NCI-H2196 treated with DMSO at 0.1 percent for 48 hours (cell line): ENCODE results near the gene VAMP2.

Experiments used
- DNase-seq: peaks from one replicate; lab custom pipeline; 2025; ENCODE audit not compliant: unreplicated experiment; lab: John Stamatoyannopoulos, UW

The VAMP2 gene

DNA sequence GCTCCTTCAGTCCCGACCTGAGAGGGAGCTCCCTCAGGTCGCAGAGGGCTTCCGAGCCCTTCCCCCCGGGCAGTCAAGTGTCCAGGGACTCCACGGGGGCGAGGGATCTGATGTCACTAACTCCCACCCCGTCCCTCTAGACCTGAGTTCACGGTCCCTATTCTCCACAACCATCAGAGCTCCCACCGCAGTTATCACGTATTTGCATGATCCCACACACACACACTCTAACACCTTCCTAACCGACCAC is 6.8 kb downstream of the VAMP2 start:
- no peak for DNase-seq

DNA sequence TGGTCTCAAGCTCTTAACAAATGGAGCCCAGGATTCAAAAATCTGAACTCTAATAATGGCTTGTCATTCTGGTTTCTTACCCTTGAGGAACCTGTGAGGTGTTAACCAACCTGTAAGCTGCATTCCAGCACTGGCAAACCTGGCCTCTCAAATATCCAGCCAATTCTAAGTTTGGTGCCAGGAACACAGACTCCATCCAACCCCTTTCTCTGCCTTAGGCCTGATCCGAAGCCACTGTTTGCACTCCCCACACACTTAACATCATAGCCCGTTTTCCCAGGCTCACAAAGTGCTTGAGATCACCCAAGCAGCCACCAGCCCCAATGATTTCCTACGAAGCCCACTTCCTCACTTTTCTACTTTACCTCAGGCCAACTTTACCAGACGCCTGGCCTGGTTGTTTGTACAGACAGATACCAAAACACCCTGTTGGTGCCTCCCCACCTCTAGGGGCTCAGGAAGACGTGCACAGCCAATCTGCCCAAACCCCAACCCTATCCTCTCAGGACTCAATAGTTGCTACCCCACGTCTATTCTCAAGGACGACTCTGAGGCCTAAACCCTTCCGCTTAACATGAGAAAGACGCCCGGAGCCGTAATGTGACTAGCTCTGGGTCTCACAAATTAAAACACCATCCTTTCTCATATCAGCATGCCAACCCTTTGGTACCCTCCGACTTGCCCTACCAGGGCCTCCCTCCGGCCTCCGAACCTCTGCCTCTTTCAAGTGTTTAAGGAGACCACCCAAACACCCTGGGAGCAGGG is 7.3 kb downstream of the VAMP2 start:
- no peak for DNase-seq

DNA sequence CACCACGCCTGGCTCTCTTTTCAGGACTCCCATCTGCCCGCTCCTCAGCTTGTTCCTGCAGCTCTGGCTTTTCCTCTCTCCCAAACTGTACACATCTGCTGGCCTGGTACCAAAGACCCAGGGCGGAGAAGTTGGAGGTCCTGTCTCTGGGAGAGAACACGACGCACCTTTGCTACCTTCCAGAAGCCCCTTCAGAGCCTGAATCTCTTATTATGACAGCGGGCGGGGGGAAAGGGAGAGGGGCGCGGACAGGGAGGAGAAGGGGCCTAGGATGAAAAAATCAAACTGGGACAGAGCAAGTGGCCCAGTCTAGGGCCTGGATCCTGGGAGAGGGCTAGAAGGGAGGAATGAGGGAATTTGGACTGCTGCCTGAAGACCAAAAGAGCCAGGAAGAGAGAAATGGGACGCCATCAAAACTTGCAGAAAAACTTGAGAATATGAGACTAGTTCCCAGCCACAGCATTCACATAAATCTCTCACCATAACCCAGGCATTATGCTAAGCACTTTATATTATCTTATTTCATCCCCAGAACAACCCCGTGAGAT is 8.1 kb downstream of the VAMP2 start:
- DNase-seq: no peak

DNA sequence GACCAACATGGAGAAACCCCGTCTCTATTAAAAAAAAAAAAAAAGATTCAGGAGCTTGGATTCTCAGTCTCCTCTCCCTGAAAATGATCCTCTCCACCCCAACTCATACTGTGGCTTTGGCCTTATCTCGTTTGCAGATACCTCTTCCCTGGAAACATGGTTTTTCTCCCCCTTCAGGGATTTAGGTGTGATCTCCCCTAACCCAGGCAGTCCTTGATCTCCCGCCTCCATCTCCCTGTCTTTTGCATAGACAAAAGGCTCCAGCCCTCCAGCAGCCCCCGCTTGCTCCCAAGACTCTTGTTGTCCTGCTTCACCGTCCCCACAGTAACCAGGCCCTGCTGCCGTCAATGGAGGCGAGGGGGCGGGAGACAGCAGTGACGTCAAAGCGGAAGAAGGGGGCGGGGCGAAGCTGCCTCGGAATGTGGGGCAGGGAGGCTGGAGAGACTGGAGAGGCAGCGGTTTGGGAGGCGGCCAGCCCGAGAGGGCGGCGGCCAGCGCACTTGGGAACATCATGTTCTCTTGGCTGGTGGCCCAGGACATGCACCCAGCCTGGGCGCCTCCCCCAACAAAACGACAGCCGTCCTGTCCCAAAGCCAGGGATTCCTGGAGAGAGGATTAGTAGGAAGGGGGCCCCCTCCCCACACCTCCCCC is 8.7 kb downstream of the VAMP2 start:
- peak; percentile 60 for DNase-seq

DNA sequence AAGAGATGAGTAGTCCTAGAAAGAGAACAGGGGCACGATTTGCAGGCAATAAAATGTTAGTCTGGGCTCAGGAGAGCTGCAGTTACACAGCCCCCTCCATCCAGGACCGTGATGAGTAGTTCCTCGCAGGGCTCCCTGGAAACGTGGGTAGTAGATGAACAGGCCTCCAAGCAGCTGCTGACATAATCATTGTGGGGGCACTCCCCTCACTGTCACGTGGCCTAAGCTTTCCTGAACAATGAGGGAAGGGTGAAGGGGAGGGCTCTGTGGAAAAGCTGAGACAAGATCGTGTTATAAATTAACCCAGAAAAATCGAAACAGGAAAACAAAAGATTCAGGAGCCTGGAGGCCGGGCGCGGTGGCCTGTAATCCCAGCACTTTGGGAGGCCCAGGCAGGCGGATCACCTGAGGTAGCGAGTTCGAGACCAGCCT is 9.2 kb downstream of the VAMP2 start:
- DNase-seq: no peak

DNA sequence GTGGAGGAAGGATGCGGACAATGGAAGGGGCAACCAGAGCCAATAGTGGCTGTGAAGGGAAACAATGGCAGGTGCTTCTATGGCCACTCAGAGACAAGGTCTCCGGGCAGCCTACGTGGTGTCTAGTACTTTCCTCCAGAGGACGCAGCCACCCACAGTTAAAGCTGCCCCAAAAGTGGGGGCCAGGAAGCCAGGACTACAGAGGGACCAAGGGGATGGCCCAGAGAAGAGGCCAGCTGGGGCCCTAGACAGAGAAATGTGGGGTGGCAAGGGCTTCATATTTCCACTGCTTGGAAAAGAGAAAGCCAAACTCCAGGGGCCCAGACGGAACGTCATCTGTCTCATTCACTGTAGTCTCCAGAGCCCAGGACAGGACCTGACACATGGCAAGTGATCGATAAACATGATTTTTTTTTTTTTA is 9.7 kb downstream of the VAMP2 start:
- no peak for DNase-seq

DNA sequence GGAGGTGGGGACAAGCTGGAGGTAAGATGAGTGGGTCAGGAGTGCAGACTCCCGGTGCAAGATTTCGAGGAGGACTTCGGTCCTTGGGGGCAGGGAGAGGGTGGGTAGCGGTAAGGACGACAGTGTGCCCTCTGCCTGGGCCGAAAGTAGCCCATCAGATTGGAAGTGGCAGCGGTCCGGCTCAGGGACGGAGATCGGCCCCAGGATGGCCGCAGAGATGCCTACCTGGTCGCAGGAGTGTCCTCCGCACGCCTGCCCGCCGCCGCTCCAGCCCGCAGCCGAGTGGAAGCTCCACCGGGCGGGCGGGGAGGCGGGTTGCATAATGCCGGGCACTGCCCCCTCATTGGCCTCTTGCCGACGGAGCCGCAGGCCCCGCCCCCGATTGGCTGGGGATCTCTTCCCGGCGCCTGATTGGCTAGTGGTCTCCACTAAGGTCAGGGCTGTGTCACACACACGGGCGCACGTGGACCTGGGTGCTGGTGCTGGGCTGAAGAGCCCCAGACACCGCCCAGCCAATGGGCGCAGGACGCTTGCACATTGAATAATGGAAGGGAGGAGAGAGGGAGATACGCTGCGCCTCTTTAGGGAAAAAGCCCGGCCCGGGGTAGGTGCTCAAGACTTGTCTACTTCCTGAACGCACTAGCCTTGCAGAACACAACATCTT is 10.5 kb downstream of the VAMP2 start, which contains the start of gene PER1:
TSS of gene PER1 (minus strand) at position 293 of the 664 bp plus-strand sequence. CDS start 1,698 bp downstream, outside the sequence.
- peak; percentile 67 for DNase-seq

DNA sequence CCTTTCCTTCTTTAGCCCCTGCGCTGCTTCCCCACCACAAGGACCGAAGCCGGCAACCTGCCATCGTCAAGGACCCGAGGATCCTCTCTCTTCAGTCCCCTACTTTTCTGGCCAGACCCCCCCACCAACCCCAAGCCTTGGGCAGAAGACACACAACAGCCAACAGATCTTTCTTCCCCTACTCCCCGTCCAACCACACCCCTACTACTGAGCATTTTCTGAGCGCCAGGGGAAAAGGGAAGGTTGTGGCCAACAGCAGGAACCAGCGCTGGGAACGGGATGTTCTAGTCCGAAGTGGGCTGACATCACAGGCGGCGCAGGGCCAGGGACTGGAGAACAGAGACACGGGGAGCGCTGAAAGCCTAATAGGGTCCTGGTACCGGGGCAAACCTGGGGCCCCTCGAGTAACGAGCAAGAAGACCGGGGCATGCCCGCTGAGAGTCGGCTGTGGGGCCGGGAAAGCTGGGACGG is 11.1 kb downstream of the VAMP2 start:
- DNase-seq: no peak

DNA sequence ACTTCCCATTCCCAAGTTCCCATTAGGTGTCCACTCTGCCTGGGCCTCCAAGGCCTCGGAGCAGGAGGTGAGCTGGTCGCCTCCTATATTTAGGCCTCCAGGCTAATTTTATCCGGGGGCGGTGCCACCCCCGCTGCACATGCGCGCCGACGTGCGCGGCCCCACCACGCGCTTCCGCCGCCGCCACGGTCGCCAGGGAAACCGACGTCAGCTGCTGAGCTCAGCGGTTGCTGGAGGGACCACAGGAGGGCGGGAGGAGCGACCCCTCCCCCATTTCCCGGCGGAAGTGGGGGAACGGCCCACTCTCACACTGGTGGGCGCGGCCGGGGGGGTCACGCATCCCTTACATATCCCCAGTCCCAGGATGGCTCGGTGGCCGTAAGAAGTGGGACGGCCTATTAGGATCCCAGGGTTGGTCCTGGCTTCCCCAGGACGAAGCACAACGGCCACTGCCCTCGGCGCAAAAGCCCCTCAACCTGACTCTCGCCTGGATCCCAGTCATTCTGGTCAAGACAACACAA is 11.6 kb downstream of the VAMP2 start:
- DNase-seq: peak; percentile 17

DNA sequence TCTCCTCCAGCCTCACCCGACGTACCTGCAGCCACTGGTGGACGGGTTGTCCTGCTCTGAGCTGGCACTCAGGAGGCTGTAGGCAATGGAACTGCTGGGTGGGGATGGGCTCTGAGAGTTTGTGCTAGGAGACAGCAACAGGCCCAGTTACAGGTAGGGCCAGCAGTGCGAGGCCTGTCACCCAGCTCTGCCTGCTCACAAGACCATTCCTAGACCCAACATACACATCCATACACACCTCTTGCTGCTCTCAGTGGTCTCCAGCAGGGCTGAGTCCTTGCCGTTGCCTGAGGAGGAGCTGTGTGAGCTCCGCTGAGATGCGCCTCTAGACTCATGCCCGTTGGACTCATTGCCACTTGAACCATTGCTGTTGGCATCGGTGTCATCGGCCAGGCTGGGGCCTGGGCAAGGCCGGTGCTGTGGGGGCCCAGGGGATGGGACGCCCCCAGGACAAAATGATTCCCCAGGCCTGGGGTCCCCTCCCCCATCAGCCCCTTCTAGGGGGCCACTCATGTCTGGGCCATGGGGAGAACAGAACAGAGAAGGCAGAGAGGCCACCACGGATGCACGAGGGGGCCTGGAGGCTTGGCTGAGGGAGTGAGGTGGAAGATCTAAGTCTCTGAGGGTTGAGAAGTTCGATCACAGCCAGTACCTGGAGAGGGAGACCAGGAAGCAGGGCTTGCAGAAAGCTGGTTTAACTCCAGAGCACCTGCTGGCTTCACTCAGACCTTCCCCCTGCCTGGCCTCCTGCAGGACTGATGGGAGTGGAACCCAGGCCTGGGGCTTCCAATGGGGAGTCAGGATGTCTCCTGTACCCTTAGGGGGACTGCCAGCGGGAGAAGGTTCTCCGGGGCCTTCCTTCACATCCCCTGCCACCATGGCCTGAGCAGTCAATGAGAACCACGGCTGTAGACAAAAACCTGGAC is 12.3 kb downstream of the VAMP2 start:
- DNase-seq: no peak

DNA sequence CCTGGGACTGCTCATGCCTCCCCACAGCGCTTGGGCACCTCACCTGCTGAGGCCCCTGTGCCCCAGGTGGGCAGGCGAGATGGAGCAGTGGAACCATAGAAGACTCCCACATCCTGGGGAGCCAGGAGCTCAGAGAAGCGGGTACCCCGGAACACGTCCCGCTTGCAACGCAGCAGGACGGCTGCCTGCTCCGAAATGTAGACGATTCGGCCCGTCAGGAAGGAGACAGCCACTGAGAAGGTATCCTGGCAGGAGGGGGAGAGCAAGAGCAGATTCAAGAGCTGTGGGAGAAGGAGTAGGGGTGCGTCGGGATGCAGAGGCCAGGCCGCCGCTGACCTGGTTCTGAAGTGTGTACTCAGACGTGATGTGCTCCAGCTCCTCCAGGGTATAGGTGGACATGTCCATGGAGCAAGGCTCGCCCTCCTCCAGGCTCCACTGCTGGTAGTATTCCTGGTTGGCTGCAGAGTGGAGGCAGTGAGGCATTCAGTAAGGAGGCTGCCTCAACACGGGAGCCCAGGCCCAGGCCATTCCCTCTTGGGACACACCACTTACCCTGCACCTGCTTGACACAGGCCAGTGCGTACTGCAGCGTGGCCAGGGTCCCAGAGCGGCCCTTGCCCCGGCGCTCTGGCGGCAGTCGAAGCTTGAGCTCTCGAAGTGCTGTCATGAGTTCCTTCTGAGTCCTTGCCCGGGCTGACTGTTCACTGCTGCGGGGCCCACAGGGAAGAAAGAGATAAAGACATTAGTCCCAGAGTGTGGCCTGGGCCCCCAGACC is 13.1 kb downstream of the VAMP2 start:
- no peak for DNase-seq

DNA sequence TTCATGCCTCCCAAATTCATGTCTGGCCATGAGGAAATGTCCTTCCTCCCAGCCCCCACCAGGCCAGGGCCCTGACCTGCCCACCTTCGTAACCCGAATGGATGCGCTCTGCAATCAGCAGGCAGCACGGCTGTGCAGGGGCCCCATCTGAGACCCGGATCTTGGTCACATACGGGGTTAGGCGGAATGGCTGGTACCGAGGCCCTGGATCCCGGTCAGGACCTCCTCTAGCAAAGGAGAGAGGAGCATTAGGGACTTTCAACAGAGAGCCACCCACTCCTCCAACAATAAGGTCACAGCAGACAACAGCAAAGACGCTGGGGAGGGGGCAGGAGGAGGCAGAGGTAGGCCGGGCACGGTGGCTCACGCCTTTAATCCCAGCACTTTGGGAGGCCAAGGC is 14.2 kb downstream of the VAMP2 start:
- DNase-seq: no peak

DNA sequence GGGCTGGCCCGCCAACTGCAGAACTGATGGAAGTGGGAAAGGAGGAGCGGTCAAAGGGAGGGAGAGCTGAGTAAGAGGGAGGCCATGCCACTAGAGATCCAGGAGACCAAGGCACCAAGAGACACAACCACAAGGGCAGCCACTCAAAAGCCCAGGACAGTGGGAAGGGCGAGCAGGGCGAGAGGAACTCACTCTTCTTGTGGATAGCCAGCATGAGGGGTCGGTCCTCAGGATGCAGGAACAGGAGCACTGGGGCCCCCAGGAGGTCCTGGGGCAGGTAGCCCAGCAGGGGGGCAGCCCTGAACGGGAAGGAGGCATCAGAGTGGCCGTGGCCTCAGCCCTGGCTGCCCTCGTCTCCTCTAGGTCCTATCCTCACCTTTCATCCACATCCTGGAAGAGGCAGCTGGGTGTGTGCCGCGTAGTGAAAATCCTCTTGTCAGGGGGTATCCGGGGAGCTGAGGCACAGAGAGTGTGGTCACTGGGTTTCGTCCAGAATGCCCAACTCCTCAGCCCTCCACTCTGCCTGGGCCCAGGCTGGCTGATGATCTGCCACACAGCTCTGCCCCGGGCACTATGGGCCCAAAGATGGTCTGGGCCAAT is 14.8 kb downstream of the VAMP2 start:
- DNase-seq: no peak

DNA sequence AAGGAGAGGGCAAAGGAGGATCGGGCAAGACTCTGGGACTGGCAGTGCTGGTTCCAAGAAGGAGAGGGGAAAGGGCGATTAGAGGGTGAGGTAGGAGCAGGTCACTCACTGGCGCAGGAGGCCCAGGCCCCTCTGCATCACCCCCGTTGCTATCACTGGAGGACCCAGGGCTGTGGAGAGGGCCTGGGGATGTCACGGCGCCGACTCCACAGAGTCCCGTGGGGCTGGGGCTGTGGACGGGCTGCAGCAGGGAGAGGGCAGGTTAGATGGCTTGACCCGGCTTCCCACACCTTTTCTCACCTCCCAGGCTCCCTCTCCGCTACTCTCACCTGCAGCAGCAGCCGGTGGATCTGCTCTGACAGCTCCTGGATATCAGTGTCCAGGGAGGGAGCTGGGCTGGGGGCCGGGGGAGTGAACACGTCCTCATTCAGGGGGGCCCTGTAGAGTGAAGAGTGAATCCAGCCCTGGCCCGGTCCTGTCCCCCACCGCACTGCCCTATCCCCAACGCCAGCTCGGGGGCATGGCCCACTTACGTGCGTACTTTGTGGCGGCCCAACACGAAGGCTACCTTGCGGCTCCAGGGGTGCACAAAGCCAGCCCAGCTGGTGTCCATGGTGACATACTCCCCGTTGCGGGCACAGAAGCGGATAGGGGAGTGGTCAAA is 15.5 kb downstream of the VAMP2 start:
- no peak for DNase-seq

DNA sequence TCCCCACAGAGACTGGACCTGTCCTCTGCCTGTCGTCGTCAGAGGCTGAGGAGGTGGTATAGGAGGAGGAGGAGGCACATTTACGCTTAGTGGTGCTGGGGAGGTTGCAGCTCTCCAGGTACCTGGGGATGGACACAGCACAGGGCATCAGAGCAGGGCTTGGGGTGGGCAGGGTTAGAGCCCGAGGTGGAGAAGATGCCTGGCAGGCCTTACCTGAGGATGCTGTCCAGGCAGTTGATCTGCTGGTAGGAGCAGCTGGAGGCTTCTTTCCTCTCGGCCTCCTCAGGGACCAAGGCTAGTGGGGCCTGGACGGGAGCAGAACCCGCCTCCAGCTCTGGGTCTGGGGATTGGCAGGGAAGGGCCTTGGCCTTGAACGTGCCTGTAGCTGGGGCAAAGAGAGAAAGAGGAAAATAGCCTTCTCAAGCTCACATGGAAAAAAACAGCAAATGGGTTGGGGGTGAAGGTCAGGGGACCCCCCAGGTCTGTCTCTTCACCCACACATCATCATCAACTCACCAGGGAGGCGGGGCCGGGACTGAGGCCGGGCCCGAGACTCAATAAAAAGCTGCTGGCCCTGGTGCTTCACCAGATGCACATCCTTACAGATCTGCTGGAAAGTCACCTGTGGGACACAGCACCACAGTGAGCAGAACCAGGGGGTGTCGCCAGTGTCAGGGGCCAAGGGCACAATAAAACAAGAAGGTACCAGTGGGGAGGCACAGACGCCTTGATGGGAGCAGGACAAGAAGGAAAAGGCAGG is 16.2 kb downstream of the VAMP2 start:
- no peak for DNase-seq

DNA sequence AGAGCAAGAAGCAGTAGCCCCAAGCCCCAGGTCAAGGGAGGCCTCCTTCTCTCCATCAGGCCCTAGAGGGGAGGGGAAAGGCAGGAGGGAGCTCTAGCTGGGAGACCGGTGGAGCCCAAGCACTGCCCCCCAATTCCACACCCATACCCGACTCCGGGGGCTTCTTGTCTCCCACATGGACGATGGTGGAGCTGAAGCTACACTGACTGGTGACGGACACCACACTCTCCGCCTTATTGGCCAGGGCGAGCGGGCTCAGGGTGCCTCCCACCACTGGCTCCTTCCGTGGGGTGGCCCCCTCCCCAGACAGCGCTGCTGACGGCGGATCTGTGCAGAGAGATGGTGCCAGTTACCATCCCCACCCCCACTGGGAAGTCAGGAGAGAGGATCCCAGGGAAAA is 16.9 kb downstream of the VAMP2 start:
- DNase-seq: no peak

DNA sequence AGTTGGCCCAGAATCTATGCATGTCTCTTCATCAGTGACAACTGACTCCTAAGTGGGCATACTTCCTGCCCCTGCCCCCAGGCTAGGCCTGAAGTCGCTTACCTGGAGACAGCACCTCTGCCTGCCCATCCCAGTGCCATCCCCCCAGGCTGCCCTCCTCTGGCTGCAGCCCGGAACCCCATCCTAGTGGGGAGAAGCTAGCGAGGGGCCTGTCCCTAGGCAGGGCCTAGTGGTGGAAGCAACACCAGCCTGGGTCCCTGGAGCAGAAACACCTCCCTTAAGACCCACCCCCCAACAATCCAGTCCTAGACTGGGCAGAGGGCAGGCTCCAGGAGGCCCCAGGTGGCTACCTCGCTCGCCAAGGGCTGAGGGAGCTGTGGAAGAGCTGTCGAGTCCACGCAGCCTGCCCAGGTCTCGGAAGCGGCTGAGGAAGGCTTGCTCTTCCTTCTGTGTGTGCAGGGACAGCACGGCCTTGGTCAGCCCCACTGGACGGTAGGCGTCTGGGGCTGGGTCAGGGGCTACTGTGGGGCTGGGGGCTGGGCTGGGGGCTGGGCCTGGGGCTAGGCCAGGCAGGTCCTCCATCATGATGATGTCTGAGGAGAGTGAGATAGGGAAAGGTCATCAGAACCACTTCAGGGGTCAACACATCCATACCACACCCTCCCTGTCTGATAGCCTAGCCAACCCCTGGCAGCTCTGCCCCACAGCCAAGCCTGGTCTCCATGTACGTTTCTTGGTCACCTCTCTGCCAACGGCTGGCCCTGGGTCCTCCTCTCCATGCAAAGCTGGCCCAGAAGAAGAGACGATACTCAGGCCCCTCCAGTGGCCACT is 18.1 kb downstream of the VAMP2 start:
- no peak for DNase-seq
